Activated CD4-positive, alpha-beta memory T cell treated with anti-CD3 and anti-CD28 coated beads, Interleukin-2, amount 10 ng/mL, durations not matched to agents 7 days and 5 days (primary cell): ENCODE measurements around the gene SHISA8. TPM values are rescaled to one million over a fixed set of nuclear protein-coding genes. Genes with fewer than 3 reads are reported as not detected.
A peak's percentile ranks its signal among the peaks of the same experiment; 100 is the strongest.

Experiments used
- CTCF ChIA-PET: fragments of 350-600 bp; sonication (Branson Sonifier 250); formaldehyde crosslinking; loops from one replicate; lab custom pipeline; 2021; ENCODE audit warnings: antibody characterized with exemption, inconsistent platforms; lab: Charles Lee
- POLR2A ChIA-PET: fragments of 350-600 bp; sonication (Branson Sonifier 250); formaldehyde crosslinking; loops from one replicate; lab custom pipeline; 2021; ENCODE audit warnings: antibody characterized with exemption; lab: Charles Lee
- DNase-seq: peaks from one replicate; pipeline ENCODE4 v3.0.0-alpha.2; 2020
- H3K27ac Mint-ChIP-seq: one replicate; pipeline ENCODE4 v1.8.0; 2021; ENCODE audit warnings: mild to moderate bottlenecking, mixed read lengths
- H3K27me3 Mint-ChIP-seq: one replicate; pipeline ENCODE4 v1.8.0; 2021; ENCODE audit warnings: mixed read lengths
- H3K36me3 Mint-ChIP-seq: one replicate; pipeline ENCODE4 v1.8.0; 2021; ENCODE audit warnings: low read depth, mixed read lengths
- H3K4me1 Mint-ChIP-seq: one replicate; pipeline ENCODE4 v1.8.0; 2021; ENCODE audit warnings: mixed read lengths
- H3K4me3 Mint-ChIP-seq: one replicate; pipeline ENCODE4 v1.8.0; 2021; ENCODE audit warnings: mild to moderate bottlenecking, mixed read lengths
- H3K9me3 Mint-ChIP-seq: one replicate; pipeline ENCODE4 v1.8.0; 2021; ENCODE audit warnings: mixed read lengths
- total RNA-seq, 2 experiments: library from RNA; stranded (reverse); gene quantifications; one replicate each; pipeline ENCODE4 v1.2.3, GENCODE V29; 2021

The SHISA8 gene
- total RNA-seq, 2 experiments from 2014 or later = not detected

- H3K4me3 Mint-ChIP-seq = peak overlapping the region; percentile 17
- H3K27ac Mint-ChIP-seq = no peak overlapping the region
- no peak for DNase-seq
- no peaks in the 10 kb centered on the region for H3K9me3 Mint-ChIP-seq
- peaks cover 18% of the 10 kb centered on the region for H3K4me1 Mint-ChIP-seq
- POLR2A ChIA-PET = no interaction called here
- peaks cover 36% of the 10 kb centered on the region for H3K27me3 Mint-ChIP-seq
- CTCF ChIA-PET = no interaction called here
- no peaks in the 10 kb centered on the region for H3K36me3 Mint-ChIP-seq
Measured at GRCh38 chr22:41917903-41918791, 3.3 kb upstream of the SHISA8 start.

GRCh38 chr22:41917375-41917902 lies 2.6 kb upstream of the SHISA8 start:
- ChIA-PET POLR2A (no interaction called here), CTCF (interaction anchor here (1.4 kb wide), 1 partner anchor 8 kb away, joined by 7 read pairs; no protein-coding TSS in a partner anchor)
- Mint-ChIP-seq H3K9me3 (no peaks in the 10 kb centered on the region), H3K27ac (no peak overlapping the region), H3K36me3 (no peaks in the 10 kb centered on the region), H3K4me3 (no peak overlapping the region), H3K27me3 (peaks cover 43% of the 10 kb centered on the region), H3K4me1 (peaks cover 20% of the 10 kb centered on the region)
- no peak for DNase-seq

GRCh38 chr22:41916745-41917358 lies 2.0 kb upstream of the SHISA8 start:
- peaks cover 23% of the 10 kb centered on the region for H3K4me1 Mint-ChIP-seq
- no peak overlapping the region for H3K4me3 Mint-ChIP-seq
- no peak overlapping the region for H3K27ac Mint-ChIP-seq
- H3K9me3 Mint-ChIP-seq = no peaks in the 10 kb centered on the region
- H3K27me3 Mint-ChIP-seq = peaks cover 49% of the 10 kb centered on the region
- H3K36me3 Mint-ChIP-seq = no peaks in the 10 kb centered on the region
- POLR2A ChIA-PET = interaction anchor here (1.0 to 1.7 kb wide), 3 partner anchors 9 to 15 kb away, joined by 3 to 8 read pairs (median 6); no protein-coding TSS in a partner anchor
- DNase-seq = no peak
- CTCF ChIA-PET = interaction anchor here (1.4 kb wide), 1 partner anchor 9 kb away, joined by 7 read pairs; no protein-coding TSS in a partner anchor

- Mint-ChIP-seq H3K4me1 (peaks cover 28% of the 10 kb centered on the region), H3K4me3 (no peak overlapping the region), H3K36me3 (no peaks in the 10 kb centered on the region), H3K27me3 (peaks cover 56% of the 10 kb centered on the region), H3K9me3 (no peaks in the 10 kb centered on the region), H3K27ac (no peak overlapping the region)
- POLR2A ChIA-PET = interaction anchor here (0.9 to 1.7 kb wide), 5 partner anchors 8 to 164 kb away, joined by 3 to 8 read pairs (median 4); partner anchors contain the start of gene SMDT1
- no peak for DNase-seq
- CTCF ChIA-PET = interaction anchor here (0.6 to 1.4 kb wide), 2 partner anchors 10 to 281 kb away, joined by 4 to 7 read pairs; no protein-coding TSS in a partner anchor
Measured at GRCh38 chr22:41915786-41916493, 1.1 kb upstream of the SHISA8 start.

GRCh38 chr22:41914611-41915034 lies 251 bp downstream of the SHISA8 start:
- Mint-ChIP-seq H3K27me3 (peaks cover 55% of the 10 kb centered on the region), H3K9me3 (no peaks in the 10 kb centered on the region), H3K36me3 (no peaks in the 10 kb centered on the region), H3K4me3 (no peak overlapping the region), H3K27ac (no peak overlapping the region), H3K4me1 (peaks cover 26% of the 10 kb centered on the region)
- no peak for DNase-seq
- ChIA-PET POLR2A (interaction anchor here (1.5 to 2.2 kb wide), 3 partner anchors 12 to 80 kb away, joined by 4 to 13 read pairs (median 7); partner anchors contain the start of gene TNFRSF13C), CTCF (interaction anchor here (0.9 kb wide), 1 partner anchor 20 kb away, joined by 3 read pairs; no protein-coding TSS in a partner anchor)

GRCh38 chr22:41913842-41914534 lies 886 bp downstream of the SHISA8 start:
- Mint-ChIP-seq H3K4me3 (no peak overlapping the region), H3K9me3 (no peaks in the 10 kb centered on the region), H3K4me1 (peaks cover 29% of the 10 kb centered on the region), H3K36me3 (no peaks in the 10 kb centered on the region), H3K27ac (no peak overlapping the region), H3K27me3 (peaks cover 59% of the 10 kb centered on the region)
- POLR2A ChIA-PET = interaction anchor here (1.5 to 2.2 kb wide), 3 partner anchors 12 to 79 kb away, joined by 4 to 13 read pairs (median 7); partner anchors contain the start of gene TNFRSF13C
- DNase-seq = no peak
- CTCF ChIA-PET = interaction anchor here (0.9 kb wide), 1 partner anchor 19 kb away, joined by 3 read pairs; no protein-coding TSS in a partner anchor

GRCh38 chr22:41913040-41913719 lies 1.7 kb downstream of the SHISA8 start:
- no peak for DNase-seq
- H3K9me3 Mint-ChIP-seq = no peaks in the 10 kb centered on the region
- no peak overlapping the region for H3K27ac Mint-ChIP-seq
- H3K27me3 Mint-ChIP-seq = peaks cover 60% of the 10 kb centered on the region
- ChIA-PET POLR2A (interaction anchor here (1.4 to 2.2 kb wide), 3 partner anchors 13 to 82 kb away, joined by 3 to 13 read pairs (median 7); partner anchors contain the start of gene TNFRSF13C), CTCF (interaction anchor here (2.1 kb wide), 1 partner anchor 12 kb away, joined by 12 read pairs; no protein-coding TSS in a partner anchor)
- H3K4me3 Mint-ChIP-seq = no peak overlapping the region
- H3K4me1 Mint-ChIP-seq = peaks cover 34% of the 10 kb centered on the region
- peaks cover 3% of the 10 kb centered on the region for H3K36me3 Mint-ChIP-seq

DNA sequence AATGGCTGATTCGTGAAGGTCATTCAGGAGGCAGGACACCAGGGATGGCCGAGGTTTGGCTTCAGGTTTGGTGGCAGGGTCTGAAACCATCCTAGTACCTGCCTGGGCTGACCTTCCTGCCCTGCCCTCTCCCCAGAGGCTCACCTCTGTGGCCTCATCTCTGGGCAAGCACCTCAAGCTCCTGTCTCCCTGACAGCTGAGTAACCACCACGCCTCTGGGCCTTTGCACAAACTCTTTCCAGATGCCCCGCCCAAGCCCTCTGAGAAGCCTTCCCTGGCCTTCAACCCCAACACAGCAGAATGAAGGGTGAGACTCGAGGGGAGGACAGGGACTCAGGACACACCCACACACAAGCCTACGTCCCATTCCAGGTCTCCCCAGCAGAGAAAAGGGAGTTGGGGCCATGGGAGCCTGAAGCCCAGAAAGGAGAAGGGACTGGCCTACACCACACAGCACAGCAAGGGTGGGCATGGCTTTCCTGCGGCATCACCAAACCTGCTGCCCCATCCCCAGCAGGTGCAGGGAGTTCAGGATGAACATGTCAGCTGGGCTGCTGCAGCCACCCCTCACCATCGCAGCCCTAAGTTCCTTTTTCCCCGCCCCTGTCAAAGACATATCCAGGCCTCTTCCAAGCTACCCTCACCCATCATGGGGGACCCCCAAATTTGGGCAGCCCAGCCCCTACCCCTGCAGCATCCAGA lies 2.4 kb downstream of the SHISA8 start:
- POLR2A ChIA-PET = interaction anchor here (1.1 to 2.2 kb wide), 5 partner anchors 14 to 112 kb away, joined by 3 to 13 read pairs (median 4); partner anchors contain the start of genes CCDC134 and TNFRSF13C
- Mint-ChIP-seq H3K27ac (no peak overlapping the region), H3K27me3 (peaks cover 57% of the 10 kb centered on the region), H3K36me3 (peaks cover 4% of the 10 kb centered on the region), H3K4me1 (peaks cover 37% of the 10 kb centered on the region), H3K4me3 (no peak overlapping the region), H3K9me3 (no peaks in the 10 kb centered on the region)
- CTCF ChIA-PET = interaction anchor here (2.1 kb wide), 1 partner anchor 13 kb away, joined by 12 read pairs; no protein-coding TSS in a partner anchor
- DNase-seq = no peak

DNA sequence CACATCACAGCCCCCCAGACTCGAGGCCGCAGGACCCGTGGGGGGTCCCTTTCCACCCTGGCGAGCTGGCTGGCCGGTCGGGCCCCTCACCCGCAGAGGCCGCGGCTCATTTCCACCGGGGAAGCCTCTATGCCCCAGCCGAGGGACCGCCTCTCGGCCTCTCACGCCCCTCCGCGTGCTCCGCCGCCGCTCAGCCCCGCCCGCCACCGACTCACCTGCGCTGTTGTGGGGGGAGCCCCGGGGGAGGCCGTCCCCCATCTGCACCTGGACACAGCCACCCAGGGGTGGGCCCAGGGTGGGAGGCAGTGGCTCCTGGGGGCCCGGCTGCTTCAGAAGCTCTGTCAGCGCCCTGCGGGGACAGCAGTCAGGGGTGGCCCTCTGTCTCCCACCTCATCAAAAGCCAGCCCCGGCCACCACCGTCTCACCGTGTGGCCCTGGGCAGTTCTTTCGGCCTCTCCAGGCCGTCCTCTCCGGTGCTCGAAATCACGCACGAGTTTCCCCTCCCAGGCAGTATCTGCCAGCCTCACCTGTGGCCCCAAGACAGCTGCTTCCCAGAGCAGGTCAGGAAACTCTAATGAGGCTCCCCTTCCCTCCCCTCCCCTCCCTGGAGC lies 3.8 kb downstream of the SHISA8 start:
- no peak for DNase-seq
- ChIA-PET POLR2A (interaction anchor here (0.7 to 1.1 kb wide), 5 partner anchors 9 to 110 kb away, joined by 3 to 4 read pairs (median 3); partner anchors contain the start of genes CCDC134 and CENPM), CTCF (interaction anchor here (2.1 kb wide), 1 partner anchor 14 kb away, joined by 12 read pairs; no protein-coding TSS in a partner anchor)
- Mint-ChIP-seq H3K9me3 (no peaks in the 10 kb centered on the region), H3K27me3 (peaks cover 45% of the 10 kb centered on the region), H3K4me3 (no peak overlapping the region), H3K27ac (no peak overlapping the region), H3K36me3 (peaks cover 6% of the 10 kb centered on the region), H3K4me1 (peaks cover 41% of the 10 kb centered on the region)
